ENCODE results near the gene AATF. TPM values are rescaled to one million over a fixed set of nuclear protein-coding genes. Genes with fewer than 3 reads are reported as not detected.

AATF gene
- total RNA-seq, 1 donor from 2014 or later = 31.3 TPM

DNA sequence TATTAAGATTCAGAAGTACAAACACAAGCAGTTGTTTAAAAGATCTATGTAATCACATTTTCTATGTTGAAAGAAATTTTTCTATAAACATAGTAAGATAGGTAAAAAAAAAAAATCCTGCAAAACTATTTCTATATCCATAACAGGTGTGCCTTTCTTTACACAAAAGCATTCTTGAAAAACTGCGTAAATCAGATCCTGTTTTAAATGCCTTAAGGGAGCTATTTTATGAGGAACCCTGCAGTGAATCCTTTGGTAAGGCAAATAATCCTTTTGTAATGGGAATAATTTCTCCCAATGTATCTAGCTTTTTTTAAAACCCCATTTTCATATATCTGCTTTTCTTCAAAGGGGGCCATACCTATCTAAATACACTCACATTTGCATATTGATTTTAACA lies 157.3 kb downstream of the AATF start:
- Mint-ChIP-seq H3K27ac (no peak overlapping the region), H3K9me3 (no peaks in the 10 kb centered on the region), H3K4me3 (no peak overlapping the region)

More for the DNA sequence above, 157.3 kb downstream of the AATF start:
- peaks cover 7% of the 10 kb centered on the region for H3K36me3 Mint-ChIP-seq
- peaks cover 13% of the 10 kb centered on the region for H3K4me1 Mint-ChIP-seq
- TF ChIP-seq, protein P1, sequence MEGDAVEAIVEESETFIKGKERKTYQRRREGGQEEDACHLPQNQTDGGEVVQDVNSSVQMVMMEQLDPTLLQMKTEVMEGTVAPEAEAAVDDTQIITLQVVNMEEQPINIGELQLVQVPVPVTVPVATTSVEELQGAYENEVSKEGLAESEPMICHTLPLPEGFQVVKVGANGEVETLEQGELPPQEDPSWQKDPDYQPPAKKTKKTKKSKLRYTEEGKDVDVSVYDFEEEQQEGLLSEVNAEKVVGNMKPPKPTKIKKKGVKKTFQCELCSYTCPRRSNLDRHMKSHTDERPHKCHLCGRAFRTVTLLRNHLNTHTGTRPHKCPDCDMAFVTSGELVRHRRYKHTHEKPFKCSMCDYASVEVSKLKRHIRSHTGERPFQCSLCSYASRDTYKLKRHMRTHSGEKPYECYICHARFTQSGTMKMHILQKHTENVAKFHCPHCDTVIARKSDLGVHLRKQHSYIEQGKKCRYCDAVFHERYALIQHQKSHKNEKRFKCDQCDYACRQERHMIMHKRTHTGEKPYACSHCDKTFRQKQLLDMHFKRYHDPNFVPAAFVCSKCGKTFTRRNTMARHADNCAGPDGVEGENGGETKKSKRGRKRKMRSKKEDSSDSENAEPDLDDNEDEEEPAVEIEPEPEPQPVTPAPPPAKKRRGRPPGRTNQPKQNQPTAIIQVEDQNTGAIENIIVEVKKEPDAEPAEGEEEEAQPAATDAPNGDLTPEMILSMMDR (IDR thresholded peaks at IDR 0.05; ENCODE audit: unreplicated experiment) = no peak
- H3K27me3 Mint-ChIP-seq (ENCODE audit: low read depth) = no peaks in the 10 kb centered on the region
- DNase-seq (ENCODE audit: low spot score in 2 of 2, unreplicated experiment in 2 of 2) = no peak

Small RNAs within 50 kb of the gene (microRNA-seq; reads per million reads assigned to microRNA genes)
- not detected for gene MIR2909

Other genes with a start within 250 kb of the AATF start
- gene LHX1, start 11.5 kb upstream of the AATF start, total RNA-seq = not detected in 3 replicates

Data from mesothelial cell of epicardium (in vitro differentiated cells).